Stomach (tissue), 4 donors: Measurements from ENCODE around the gene JDP2.

ENCODE experiments used
- POLR2AphosphoS5 ChIP-seq, 3 donors: sonication (generic); formaldehyde crosslinking; IDR thresholded peaks; one replicate each; pipeline ENCODE4 v1.6.1; 2016; ENCODE audit warnings: antibody characterized with exemption in 3 of 3
- TF ChIP-seq, protein P1 (sequence below), 7 experiments: fragments of 450-650 bp in 4 of 7; fragments of 200-600 bp in 3 of 7; sonication (generic) in 3 of 7; IDR thresholded peaks; one replicate each; pipeline ENCODE4 v1.5.1; 2016 to 2019; ENCODE audit warnings: antibody characterized with exemption in 7 of 7, control low read depth in 2 of 7, mild to moderate bottlenecking in 1 of 7

DNA sequence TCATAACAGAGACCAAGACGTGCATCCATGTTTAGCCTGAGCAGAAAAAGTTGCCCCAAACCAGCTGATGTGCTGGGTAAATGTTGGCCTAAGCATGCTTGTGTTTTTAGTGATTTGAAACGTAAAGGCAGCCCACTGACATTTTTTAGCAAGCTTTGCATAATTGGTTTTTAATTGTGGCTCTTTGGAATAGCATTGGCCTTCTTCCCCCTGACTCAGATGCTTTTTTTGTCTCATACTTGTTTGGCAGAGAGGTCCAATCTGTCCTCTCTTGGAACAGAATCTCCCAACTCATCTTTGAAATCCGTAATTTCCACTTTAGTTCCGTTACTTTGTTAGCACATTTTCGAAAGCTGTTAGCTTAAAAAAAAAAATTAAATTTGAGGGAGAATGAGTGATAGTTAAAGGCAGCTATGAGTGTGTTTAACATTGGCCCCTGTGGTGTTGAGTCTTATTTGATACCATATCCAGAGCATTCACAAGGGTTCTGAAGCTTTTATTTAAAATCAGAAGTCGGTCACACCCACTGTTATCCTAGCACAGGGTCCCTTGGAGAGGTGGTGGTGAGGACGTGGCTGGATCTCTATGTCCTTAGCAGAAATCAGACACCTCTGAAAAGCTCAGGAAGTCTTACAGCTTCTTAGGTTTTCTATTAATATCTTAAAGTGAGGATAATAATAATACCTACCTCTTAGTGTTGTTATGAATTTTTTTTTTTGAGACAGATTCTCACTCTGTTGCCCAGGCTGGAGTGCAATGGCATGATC is 15.6 kb downstream of the JDP2 start:
- TF ChIP-seq, protein P1, sequence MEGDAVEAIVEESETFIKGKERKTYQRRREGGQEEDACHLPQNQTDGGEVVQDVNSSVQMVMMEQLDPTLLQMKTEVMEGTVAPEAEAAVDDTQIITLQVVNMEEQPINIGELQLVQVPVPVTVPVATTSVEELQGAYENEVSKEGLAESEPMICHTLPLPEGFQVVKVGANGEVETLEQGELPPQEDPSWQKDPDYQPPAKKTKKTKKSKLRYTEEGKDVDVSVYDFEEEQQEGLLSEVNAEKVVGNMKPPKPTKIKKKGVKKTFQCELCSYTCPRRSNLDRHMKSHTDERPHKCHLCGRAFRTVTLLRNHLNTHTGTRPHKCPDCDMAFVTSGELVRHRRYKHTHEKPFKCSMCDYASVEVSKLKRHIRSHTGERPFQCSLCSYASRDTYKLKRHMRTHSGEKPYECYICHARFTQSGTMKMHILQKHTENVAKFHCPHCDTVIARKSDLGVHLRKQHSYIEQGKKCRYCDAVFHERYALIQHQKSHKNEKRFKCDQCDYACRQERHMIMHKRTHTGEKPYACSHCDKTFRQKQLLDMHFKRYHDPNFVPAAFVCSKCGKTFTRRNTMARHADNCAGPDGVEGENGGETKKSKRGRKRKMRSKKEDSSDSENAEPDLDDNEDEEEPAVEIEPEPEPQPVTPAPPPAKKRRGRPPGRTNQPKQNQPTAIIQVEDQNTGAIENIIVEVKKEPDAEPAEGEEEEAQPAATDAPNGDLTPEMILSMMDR (IDR thresholded peaks at IDR 0.05): no peak
- TF ChIP-seq POLR2AphosphoS5 (IDR thresholded peaks at IDR 0.05): no peak
